SH-SY5Y (cell line): Measurements from ENCODE around the gene C2.

Source experiments
- GATA2 ChIP-seq: IDR thresholded peaks from 2 replicates; pipeline ENCODE4 v1.6.1; 2011; ENCODE audit warnings: mild to moderate bottlenecking, low read depth, low read length
- GATA3 ChIP-seq: IDR thresholded peaks from 2 replicates; pipeline ENCODE4 v1.6.1; 2011; ENCODE audit warnings: low read depth, mild to moderate bottlenecking, low read length, moderate library complexity

Gene C2

DNA sequence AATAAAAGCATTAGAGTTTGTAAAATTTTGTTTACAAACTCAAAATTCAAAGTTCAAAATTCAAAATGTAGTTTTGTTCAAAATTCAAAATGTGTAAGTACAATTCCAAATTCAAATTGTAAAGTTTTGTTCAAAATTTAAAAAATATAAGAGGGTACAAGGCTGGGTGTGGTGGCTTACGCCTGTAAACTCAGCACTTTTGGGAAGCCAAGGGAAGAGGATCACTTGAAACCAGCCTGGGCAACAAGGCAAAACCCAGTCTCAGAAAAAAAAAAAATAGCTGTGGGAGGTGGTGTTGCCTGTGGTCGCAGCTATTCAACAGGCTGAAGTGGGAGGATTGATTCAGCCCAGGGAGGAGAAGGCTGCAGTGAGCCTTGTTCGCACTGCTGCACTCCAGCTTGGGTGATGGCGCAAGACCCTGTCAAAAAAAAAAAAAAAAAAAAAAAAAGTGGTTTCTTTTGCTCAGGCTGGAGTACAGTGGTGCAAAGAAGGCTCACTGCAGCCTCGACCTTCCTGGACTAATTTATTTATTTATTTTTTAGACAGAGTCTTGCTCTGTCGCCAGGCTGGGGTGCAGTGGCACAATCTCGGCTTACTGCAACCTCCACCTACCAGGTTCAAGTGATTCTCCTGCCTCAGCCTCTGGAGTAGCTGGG, 20.2 kb upstream of the C2 start:
- TF ChIP-seq GATA3 (no peak), GATA2 (no peak)

DNA sequence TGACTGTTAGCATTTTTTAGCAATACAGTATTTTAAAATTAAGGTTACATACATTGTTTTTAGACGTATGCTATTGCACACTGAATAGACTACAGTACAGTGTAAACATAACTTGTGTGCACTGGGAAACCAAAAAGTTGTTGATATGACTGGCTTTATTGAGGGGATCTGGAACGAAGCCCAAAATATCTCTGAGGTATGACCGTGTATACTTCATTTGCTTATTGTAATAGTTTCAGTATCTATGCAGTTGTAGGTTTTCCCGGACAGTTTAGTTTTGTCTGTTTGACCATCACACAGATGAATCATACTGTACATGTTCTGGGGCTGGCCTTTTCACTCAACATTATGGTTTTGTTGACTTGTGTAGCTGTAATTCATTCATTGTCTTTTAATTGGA, 18.7 kb upstream of the C2 start:
- TF ChIP-seq GATA2 (no peak), GATA3 (no peak)

DNA sequence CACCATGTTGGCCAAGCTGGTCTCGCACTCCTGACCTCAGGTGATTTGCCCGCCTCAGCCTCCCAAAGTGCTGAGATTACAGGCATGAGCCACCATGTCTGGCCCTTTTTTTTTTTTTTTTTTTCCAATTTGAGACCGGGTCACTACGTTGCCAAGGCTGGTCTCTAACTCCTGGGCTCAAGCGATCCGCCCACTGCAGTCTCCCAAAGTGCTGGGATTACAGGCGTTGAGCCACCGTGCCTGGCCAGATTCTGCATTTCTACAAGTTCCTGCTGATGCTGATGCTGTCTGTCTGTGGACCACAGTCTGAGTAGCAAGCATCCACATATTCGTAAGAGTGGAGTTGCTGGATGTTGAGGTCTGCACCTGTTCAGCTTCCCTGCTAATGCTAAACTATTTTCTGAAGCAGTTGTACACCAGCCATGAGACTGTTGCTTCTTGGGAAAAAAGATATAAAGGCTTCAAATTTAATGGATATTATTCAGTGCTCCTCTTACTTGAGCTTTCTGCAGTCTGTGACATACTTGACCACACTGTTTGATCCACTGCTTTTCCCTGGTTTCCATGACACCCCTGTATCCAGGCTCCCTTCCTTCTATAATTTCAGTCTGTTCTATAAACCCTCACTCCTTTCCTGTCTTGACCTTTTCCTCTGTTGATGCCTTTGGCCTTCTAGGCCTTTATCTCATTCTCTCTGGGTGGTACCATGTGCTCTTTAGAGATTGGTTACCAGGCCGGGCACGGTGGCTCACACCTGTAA, 15.5 kb upstream of the C2 start:
- TF ChIP-seq GATA2 (no peak), GATA3 (no peak)

DNA sequence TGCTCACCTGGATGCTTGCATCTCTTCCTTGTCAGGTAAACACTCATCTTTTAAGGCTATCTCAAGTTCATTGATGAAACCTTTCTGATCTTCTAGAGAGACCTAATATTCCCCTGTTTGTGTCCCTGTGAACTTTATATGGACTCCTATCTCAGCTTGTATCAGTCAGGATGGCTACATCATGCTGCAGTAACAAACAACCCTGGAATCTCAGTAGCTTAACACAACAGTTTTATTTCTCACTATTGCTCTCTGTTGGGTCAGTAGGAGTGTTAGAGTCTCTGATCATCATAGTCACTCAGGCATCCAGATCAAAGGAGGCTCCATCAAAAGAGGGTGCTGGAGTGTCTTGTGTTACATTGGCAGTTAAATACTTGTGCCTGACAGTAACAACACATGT, 12.2 kb upstream of the C2 start:
- TF ChIP-seq GATA3 (no peak), GATA2 (no peak)

DNA sequence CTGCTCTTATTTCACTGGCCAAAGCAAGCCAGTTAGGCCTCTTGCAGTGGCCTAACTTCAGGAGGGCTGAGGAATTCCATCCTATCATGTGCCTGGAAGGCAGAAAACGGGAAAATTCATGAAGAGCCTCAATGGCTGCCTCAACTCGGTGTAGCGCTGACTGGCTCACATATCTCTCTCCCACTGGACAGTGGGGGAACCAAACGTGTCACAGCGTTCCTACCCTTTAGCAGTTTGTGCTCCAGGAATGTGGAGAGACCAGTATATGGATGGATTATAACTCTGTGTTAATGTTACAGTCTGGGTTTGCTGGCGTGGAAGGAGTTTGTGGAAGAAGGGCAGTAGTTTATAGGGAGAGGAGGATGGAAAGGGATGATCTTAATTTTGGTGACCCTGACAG, 11.8 kb upstream of the C2 start:
- TF ChIP-seq GATA3 (no peak), GATA2 (no peak)

DNA sequence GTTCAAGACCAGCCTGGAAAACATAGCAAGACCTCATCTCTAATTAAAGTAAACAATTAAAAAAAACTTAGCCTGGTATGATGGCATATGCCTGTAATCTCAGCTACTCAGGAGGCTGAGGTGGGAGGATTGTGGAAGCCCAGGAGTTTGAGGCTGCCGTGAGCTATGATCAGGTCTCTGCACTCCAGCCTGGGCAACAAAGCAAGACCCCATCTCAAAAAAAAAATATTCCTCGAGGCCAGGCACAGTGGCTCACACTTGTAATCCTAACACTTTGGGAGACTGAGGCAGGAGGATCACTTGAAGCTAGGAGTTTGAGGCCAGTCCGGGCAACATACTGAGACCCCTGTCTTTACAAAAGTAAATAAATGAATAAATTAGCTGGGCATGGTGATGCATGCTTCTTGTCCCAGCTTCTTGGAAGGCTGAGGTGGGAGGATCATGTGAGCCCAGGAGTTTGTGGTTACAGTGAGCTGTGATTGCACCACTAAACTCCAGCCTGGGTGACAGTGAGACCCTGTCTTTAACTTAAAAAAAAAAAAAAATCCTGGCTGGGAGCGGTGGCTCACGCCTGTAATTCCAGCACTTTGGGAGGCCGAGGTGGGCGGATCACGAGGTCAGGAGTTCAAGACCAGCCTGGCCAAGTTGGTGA, 9.3 kb upstream of the C2 start:
- TF ChIP-seq GATA3 (no peak), GATA2 (no peak)

DNA sequence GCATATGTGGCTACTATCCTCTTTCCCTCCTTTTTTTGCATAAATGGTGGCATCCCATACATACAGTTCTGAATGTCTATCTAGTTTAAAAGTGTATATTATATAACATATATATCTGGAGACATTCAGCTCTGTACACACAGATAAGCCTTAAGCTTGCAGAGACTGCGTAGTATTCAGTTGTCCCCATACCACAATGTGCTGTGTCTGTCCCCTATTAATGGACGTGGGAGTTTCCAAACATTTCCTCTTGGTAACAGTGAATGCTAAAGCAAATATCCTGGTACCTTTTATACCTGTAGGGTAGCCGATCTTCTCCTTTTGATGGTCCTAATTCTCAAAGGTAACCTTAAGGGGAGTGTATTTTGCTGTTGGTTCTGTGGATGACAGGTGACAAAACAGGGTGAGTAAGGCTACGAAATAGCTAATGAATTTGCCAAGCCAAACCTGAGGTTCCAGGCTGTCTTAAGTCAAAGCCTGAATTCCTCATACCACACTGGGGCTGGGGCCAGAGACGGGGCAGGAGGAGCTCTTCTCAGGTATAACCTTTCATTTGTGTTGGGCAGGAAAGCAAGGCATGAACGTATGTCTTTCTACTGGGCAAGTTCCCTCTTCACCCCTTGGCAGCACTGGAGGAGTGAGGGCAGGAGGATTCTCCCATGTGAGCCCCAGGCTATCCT, 7.8 kb upstream of the C2 start:
- TF ChIP-seq GATA3 (no peak), GATA2 (no peak)

DNA sequence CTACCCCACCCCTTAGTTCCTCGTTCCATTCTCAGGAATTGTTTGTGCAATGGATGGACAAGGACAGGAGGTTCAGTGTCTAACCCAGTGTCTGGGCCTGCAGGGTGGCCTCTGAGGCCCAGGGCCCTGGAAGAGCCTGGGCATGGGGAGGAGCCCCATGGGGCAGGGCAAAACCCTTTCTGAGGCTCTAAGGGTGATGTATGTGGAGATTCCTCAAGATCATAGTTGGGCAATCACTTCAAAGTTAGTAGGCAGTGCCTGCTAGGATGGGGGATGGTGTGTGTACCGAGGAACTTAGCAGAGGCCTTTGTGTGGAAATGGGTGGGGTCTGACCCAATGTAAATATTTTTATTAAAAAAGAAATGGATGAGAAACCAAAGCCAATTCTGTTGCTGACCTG, 6.7 kb upstream of the C2 start:
- TF ChIP-seq GATA2 (no peak), GATA3 (no peak)

DNA sequence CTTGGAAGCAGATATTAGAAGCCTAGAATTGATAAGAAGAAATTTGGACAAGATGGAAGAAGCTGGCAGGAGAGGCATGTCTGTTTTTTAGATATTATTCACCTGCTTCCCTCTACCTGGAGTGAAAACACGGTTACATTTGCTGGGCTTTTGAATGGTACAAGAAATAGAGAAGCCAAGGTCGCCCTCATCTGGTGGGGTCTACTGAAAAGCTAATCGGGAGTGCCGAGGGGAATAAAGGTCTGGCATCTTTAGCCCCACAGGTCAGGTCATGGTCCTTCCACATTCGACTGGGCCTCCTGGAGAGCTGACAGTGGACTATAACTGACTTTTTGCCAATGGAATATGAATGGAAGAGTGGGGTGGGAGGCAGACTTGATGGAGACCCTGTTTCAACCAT, 4.6 kb upstream of the C2 start:
- TF ChIP-seq GATA3 = no peak
- TF ChIP-seq GATA2 = no peak

DNA sequence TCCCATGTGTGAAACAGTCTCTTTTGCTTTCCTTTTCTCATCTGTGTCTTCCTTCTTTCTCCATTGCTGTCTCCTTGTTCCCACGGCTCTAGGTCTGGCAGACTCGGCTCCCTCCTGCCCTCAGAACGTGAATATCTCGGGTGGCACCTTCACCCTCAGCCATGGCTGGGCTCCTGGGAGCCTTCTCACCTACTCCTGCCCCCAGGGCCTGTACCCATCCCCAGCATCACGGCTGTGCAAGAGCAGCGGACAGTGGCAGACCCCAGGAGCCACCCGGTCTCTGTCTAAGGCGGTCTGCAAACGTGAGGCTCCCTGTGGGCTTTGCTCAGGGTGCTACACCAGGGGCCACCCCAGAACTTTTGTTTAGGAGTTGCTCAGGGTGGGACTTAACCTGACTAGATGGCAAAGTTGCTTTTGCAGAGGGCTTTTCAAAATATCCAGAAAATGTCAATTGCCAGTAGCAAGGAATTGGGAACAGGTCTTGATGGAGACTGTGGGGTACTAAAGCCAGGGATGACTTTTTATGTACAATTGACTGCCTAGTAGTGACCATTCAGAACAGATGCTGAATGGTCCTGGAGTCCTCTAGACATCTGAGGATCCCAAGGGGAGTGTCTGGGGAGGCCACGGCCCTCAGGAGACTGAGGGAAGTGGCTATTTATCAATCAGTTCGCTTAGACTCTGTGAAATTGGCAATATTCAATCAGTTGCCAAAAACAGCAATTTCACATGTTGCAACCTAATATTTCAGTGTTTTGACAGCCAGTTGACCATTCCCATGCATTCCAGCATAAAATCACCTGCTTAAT, 550 bp downstream of the C2 start:
- TF ChIP-seq GATA2 = no peak

DNA sequence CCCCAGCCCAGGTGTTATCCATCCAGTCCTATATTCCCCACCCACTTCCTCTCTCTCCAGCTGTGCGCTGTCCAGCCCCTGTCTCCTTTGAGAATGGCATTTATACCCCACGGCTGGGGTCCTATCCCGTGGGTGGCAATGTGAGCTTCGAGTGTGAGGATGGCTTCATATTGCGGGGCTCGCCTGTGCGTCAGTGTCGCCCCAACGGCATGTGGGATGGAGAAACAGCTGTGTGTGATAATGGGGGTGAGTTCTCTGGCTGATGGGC, 1.1 kb downstream of the C2 start:
- TF ChIP-seq GATA3 (no peak), GATA2 (no peak)

DNA sequence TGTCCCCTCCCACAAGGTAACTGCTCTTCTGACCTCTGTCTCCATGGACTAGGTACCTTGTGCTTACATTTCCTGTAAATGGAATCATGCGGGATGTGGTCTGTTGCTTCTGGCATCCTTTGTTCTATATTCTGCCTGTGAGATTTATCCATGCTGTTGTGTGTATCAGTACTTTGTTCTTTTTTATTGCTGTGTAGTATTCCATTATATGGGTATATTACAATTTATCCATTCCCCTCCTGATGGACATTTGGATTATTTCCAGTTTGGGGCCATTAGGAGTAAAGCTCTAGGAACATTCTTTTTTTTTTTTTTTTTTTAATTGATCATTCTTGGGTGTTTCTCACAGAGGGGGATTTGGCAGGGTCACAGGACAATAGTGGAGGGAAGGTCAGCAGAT, 3.4 kb downstream of the C2 start:
- TF ChIP-seq GATA2 (no peak), GATA3 (no peak)

DNA sequence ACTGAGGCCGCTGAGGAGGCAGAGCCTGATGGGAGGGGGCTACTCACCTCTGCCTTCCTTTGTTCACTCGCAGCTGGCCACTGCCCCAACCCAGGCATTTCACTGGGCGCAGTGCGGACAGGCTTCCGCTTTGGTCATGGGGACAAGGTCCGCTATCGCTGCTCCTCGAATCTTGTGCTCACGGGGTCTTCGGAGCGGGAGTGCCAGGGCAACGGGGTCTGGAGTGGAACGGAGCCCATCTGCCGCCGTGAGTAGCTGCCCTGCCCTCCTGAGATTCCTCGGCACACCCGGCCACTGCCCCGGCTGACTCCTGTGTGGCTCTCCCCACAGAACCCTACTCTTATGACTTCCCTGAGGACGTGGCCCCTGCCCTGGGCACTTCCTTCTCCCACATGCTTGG, 6.0 kb downstream of the C2 start:
- TF ChIP-seq GATA2 (no peak), GATA3 (no peak)

DNA sequence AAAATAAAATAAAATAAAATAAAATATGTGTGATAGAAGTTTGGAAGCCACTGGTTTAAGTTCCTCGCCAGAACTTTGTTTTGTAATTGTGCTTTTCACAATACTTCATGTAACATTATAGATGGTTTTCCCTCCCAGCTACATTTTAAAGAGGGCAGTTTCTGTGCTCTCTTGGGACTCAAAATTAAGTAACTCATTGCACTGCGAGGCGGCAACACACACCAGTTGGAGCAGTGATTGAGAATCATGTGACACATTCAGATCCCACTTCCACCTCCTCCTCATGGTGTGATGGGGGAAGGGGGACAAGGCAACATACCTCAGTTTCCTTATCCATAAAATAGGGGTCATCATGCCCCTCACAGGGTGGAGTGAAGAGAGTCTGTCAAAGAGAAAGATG, 7.5 kb downstream of the C2 start:
- TF ChIP-seq GATA3 (no peak), GATA2 (no peak)

DNA sequence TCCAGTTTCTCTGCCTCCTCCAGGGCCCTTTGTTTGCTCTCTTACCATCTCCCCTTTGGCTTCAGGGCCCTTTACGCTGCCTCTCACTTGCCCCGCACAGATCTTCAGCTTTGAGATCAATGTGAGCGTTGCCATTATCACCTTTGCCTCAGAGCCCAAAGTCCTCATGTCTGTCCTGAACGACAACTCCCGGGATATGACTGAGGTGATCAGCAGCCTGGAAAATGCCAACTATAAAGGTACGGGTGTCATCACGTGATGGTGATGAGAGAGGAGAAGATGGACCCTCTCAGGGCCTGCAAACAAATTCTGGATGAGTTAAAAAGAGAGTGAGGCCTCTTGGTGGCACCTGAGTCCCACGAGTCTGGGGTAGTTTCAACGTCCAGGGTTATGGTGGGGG, 8.3 kb downstream of the C2 start:
- TF ChIP-seq GATA2 (no peak), GATA3 (no peak)
